ENCODE data around the gene SAFB. TPM values are rescaled to one million over a fixed set of nuclear protein-coding genes. Genes with fewer than 3 reads are reported as not detected.

Gene SAFB
- total and polyA plus RNA-seq, 2 of the 13 experiments (the other 11 are each of a cell fraction or from before 2014, with no cell fraction given) = 21.0 to 28.4 TPM

DNA sequence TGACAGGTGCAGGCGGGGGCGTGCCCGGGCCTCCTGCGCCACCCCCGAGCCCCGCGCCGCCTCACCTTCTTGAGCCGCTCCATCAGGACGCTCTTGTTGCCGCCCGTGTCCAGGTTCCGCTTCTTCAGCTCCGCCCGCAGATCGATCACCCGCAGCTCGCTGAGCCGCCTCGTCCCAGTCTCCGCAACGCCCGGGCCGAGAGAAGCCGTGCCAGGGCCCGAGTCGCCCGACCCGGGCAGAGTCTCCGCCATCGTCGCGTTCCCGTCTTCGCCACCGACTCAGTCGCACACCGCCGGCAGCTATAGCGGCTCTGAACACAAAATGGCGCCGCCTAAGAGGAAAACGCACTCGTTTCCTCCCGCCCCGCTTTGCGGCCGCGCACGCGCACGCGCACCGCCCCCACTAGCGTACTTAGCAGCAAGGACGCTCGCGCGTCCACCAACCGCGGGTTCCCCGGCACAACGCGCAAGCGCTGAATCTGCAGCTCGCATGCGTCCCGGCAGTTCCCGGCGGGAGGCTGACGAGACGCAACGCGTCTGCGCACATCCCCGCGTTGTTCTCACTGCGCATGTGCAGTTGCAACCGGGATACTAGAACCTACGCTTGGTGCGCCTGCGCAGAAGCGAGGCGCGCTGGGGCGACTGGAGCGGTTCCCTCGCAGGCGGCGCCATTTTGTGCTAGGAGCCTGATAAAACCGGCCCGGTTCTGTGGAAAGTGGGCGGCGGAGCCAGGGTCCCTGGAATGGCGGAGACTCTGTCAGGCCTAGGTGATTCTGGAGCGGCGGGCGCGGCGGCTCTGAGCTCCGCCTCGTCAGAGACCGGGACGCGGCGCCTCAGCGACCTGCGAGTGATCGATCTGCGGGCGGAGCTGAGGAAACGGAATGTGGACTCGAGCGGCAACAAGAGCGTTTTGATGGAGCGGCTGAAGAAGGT lies at the start of gene SAFB, which contains the start of gene SAFB2 (continued):
- TF ChIP-seq, protein P1, sequence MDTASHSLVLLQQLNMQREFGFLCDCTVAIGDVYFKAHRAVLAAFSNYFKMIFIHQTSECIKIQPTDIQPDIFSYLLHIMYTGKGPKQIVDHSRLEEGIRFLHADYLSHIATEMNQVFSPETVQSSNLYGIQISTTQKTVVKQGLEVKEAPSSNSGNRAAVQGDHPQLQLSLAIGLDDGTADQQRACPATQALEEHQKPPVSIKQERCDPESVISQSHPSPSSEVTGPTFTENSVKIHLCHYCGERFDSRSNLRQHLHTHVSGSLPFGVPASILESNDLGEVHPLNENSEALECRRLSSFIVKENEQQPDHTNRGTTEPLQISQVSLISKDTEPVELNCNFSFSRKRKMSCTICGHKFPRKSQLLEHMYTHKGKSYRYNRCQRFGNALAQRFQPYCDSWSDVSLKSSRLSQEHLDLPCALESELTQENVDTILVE (CRISPR knock-in tag; IDR thresholded peaks at IDR 0.05) = peak; percentile 83
- TF ChIP-seq ZNF501 (CRISPR knock-in tag; IDR thresholded peaks at IDR 0.05) (peak; percentile 96), NFE2L1 (CRISPR knock-in tag; IDR thresholded peaks at IDR 0.05; ENCODE audit: borderline replicate concordance) (no peak), ATM (IDR thresholded peaks at IDR 0.05; ENCODE audit: borderline replicate concordance) (no peak), ZSCAN22 (CRISPR knock-in tag; IDR thresholded peaks at IDR 0.05) (no peak), HCFC1 (IDR thresholded peaks at IDR 0.05; ENCODE audit: low read depth, low read length) (peak; percentile 56), ZNF367 (CRISPR knock-in tag; IDR thresholded peaks at IDR 0.05; ENCODE audit: borderline replicate concordance) (peak; percentile 81; the same call in 1 of the 2 replicates), NFIC (IDR thresholded peaks at IDR 0.05; ENCODE audit: low read length) (no peak), PTBP1 (IDR thresholded peaks at IDR 0.05; ENCODE audit: low read depth, low read length, poor library complexity, severe bottlenecking) (peak; percentile 42), RXRA (CRISPR knock-in tag; IDR thresholded peaks at IDR 0.05) (no peak; the same call in 1 of the 2 replicates), ZNF75D (CRISPR knock-in tag; IDR thresholded peaks at IDR 0.05; ENCODE audit: borderline replicate concordance) (no peak), KDM5B (CRISPR knock-in tag; IDR thresholded peaks at IDR 0.05; ENCODE audit: borderline replicate concordance) (no peak; the same call in 1 of the 2 replicates), MYNN (CRISPR knock-in tag; IDR thresholded peaks at IDR 0.05; ENCODE audit: low read depth) (peak; percentile 78; the same call in 1 of the 2 replicates), ZKSCAN5 (CRISPR knock-in tag; IDR thresholded peaks at IDR 0.05) (no peak), ZEB1 (IDR thresholded peaks at IDR 0.05; ENCODE audit: insufficient replicate concordance, low read depth) (no peak), SETDB1 (CRISPR knock-in tag; IDR thresholded peaks at IDR 0.05; ENCODE audit: borderline replicate concordance) (no peak), ISL2 (CRISPR knock-in tag; IDR thresholded peaks at IDR 0.05) (peak; percentile 66), RELA (CRISPR knock-in tag; IDR thresholded peaks at IDR 0.05) (0 out of 2 replicates have a peak, but pooled peaks have one; percentile 21), MEIS1 (CRISPR knock-in tag; IDR thresholded peaks at IDR 0.05; ENCODE audit: borderline replicate concordance) (peak; percentile 58; the same call in 1 of the 2 replicates), KDM6A (CRISPR knock-in tag; IDR thresholded peaks at IDR 0.05; ENCODE audit: low read depth) (no peak), SOX6 (IDR thresholded peaks at IDR 0.05) (no peak), SOX6 (CRISPR knock-in tag; IDR thresholded peaks at IDR 0.05) (peak; percentile 41), GLI4 (CRISPR knock-in tag; IDR thresholded peaks at IDR 0.05; ENCODE audit: borderline replicate concordance) (no peak)
- TF ChIP-seq, protein P2, sequence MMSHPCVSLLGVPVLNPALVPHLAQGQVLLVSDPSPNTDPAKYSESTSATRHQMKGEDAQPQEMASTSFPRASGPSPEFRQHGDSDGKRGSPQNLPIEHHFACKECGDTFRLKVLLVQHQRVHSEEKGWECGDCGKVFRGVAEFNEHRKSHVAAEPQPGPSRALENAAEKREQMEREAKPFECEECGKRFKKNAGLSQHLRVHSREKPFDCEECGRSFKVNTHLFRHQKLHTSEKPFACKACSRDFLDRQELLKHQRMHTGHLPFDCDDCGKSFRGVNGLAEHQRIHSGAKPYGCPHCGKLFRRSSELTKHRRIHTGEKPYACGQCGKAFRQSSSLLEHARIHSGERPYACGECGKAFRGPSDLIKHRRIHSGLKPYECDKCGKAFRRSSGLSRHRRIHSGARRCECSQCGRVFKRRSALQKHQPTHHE (CRISPR knock-in tag; IDR thresholded peaks at IDR 0.05; ENCODE audit: borderline replicate concordance) = peak; percentile 51; the same call in 1 of the 2 replicates
- TF ChIP-seq, protein P3, sequence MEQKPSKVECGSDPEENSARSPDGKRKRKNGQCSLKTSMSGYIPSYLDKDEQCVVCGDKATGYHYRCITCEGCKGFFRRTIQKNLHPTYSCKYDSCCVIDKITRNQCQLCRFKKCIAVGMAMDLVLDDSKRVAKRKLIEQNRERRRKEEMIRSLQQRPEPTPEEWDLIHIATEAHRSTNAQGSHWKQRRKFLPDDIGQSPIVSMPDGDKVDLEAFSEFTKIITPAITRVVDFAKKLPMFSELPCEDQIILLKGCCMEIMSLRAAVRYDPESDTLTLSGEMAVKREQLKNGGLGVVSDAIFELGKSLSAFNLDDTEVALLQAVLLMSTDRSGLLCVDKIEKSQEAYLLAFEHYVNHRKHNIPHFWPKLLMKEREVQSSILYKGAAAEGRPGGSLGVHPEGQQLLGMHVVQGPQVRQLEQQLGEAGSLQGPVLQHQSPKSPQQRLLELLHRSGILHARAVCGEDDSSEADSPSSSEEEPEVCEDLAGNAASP (CRISPR knock-in tag; IDR thresholded peaks at IDR 0.05; ENCODE audit: borderline replicate concordance) = 0 out of 2 replicates have a peak, but pooled peaks have one; percentile 50
- TF ChIP-seq, protein P4, sequence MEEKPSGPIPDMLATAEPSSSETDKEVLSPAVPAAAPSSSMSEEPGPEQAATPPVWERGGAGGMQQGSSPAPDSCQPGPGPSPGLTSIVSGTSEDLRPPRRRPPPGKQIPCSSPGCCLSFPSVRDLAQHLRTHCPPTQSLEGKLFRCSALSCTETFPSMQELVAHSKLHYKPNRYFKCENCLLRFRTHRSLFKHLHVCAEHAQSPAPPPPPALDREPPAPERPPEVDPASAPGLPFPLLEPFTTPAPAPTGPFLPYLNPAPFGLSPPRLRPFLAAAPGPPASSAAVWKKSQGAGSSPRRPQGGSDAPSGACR (CRISPR knock-in tag; IDR thresholded peaks at IDR 0.05) = peak; percentile 63; the same call in 1 of the 2 replicates
